HG02798 (cell line): ENCODE data around the gene FAM168A.

Source experiments
- ATAC-seq: cut with Tn5 transposase; IDR thresholded peaks from one replicate; pipeline ENCODE4 v1.9.1; 2021; ENCODE audit warnings: mild to moderate bottlenecking; ENCODE audit not compliant: unreplicated experiment, poor library complexity

Gene FAM168A

DNA sequence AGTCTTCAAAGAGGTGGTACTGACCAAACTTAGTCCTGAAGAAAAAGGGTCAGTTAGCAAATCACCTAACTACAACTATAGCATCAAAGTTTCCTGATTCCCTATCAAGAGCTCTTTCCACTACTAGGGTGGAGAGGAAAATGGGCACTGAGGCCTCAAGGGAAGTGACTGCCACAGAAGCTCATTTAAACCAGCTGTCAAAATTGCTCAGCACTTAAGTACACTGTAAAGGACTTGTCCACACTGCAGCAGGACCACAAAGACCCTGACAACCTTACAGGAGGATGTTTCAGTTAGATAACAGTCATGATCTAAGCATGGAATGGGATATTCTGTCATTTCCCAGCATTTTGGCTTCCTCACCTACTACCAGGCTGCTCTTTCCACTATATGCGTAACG is 33.0 kb downstream of the FAM168A start:
- no peak for ATAC-seq

DNA sequence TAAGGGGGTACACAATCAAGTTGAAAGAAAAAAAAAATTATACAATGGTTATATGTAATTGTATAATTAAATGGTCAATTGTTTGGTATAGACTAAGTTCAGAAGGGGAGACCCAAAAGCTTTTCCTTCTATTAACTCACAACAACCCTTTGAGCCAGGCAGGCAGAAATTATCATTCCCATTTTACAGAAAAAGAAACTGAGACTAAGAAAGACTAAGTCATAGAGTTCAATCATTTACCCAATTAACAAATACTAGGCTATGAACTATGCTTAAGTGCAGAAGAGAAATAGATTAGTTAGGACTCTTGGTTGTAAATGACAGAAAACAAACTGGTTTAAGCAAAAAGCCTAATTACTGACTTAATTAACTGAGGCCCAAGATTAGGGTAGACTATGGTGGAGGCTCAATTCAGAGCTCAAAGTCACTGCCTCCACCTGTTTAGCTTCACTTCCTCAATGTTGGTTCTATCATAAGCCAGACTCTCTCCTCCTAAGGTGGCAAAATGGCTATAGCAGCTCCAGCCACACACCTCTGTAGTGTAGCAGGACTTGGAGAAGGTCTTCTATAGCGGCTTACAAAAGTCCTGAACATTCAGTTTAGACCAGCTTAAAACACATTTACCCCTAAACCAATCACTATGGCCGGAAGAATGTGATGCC is 34.2 kb downstream of the FAM168A start:
- no peak for ATAC-seq

DNA sequence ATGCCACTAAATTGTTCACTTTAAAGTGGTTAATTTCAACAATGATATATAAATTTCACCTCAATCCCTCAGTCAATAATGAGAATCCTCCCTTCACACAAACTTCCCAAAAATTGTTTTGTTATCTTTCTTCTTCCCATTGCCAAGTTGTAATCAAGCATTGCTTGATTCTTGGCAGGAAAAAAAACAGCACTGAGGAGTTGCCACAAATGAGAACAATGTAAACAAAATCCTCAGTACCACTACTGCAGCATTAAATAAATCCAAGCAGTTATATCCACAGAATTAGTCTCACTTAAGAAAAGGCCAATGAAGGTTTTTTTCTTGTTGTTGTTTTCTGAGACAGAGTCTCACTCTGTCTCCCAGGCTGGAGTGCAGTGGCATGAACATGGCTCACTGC is 38.2 kb downstream of the FAM168A start:
- ATAC-seq, result no peak

DNA sequence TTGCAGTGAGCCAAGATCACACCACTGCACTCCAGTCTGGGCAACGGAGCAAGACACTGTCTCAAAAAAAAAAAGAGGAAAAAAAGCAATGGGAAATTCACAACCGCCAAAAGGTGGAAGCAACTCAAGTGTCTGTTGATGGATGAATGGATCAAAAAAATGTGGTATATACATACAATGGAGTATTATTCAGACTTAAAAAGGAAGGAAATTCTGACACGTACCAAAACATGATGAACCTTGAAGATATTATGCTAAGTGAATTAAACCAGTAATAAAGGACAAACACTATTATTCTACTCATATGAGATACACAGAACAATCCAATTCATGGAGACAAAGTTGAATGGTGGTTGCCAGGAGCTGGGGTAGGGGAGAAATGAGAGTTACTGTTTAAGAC is 40.9 kb downstream of the FAM168A start:
- no peak for ATAC-seq

- ATAC-seq, result no peak
Observed at GRCh38 chr11:73555615-73556014, 42.3 kb downstream of the FAM168A start.

DNA sequence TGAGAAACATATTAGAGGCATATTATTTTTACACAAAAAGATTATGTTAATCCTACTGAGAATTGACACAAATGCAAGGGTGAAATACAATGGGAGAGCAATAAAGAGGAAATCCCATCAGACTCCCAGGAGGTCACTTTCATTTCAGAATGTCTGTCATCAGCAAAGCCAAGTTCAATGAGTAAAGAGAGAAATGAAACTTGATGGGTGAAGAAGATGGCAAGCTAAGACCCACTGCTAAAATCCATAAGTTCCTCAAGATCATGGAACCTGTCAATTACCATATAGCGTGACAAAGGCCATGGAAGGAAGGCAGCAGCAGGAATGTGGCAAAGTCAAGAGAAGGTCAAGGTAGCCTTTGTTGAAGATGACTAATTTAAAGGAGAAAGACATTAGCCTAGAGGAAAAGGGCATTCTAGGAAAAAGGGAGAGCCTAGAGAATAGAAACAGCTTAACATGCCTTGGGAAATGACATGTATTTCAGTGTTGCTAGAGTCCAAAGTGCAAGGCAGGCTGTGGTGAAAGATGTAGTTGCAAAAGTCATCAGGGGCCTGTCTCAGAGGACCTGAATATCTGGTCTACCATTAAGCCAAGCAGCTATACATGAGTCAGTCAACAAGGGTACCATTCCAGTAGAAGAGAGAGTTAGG is 43.1 kb downstream of the FAM168A start:
- no peak for ATAC-seq

GRCh38 chr11:73553266-73553665 is 44.6 kb downstream of the FAM168A start:
- ATAC-seq, result no peak

- ATAC-seq, result no peak
Observed at GRCh38 chr11:73551677-73552076, 46.2 kb downstream of the FAM168A start.

DNA sequence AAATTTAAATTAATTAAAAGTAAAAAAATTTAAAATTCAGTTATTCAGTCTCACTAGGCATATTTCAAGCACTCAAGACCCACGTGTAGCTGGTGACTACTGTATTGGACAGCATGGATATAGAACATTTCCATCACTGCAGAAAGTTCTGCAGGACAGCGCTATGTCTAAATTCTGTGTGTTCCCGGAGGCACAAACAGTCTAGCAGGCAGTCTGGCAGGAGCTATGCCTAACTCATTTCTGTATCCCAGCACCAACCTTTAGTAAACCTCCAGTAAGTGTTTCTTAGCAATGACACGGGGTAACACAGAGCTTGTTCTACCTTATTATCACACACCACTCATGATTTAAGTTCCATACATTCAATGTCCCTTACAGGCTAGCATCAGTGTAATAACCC is 48.5 kb downstream of the FAM168A start:
- no peak for ATAC-seq

DNA sequence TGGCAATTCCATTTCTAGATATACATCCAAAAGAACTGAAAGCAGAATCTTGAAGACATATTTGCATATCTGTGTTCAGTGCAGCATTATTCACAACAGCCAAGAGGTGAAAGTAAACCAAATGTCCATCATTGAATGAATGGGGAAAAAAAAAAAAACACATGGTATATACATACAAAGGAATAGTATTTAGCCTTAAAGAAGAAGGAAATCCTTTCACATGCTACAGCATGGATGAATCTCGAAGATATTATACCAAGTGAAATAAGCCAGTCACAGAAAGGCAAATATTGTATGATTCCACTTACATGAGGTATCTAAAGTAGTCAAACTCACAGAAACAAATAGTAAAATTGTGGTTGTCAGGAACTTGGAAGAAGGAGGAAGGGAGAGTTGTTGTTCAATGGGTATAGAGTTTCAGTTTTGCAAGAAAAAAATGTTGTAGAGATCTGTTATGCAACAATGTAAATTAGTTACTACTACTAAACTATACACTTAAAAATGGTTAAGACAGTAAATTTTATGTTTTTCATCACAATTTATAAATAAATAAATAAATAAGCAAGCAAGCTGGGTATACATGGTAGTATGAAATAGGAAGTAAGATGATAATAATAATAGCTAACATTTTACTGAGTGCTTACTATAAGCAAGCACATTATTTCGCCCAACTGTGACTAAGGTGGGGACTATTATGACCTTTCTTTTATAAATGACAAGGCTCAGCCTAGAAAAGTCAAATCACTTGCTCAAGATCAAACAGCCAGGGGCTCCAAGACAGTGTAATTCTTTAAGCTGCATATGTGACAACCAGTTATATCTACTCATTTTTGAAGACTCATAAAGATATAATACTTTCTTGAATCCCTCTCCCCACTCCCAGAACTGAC is 50.0 kb downstream of the FAM168A start:
- no peak for ATAC-seq

GRCh38 chr11:73542175-73542574 is 55.7 kb downstream of the FAM168A start:
- ATAC-seq, result no peak

DNA sequence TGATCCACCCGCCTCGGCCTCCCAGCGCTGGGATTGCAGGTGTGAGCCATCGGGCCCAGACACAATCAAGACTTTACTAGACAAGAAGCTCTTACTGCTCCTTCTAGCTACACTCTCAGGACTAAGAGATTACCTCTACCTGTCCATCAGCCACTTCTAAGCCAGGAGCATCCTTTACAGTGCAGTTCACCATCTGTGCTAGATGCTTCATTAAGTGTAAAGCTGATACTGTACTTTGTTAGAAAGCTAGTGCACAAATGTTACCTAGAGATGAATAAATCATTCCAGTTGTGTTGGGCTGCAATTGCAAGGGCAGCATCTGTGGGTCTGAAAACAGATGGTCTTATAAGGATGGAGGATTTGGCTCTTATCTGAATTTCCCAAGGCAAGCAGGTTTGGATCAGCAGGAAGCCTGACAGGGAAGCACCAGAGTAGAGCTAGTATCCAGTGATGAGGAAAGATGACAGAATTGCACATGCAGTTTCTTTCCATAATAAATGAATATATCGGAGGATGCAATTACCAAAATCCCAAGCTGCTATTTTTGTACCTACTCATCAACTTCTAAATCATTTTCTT is 58.3 kb downstream of the FAM168A start:
- ATAC-seq, result no peak

- ATAC-seq, result peak; percentile 78
Observed at GRCh38 chr11:73538381-73538872, 59.5 kb downstream of the FAM168A start.

- no peak for ATAC-seq
Observed at GRCh38 chr11:73537969-73538368, 59.9 kb downstream of the FAM168A start.

GRCh38 chr11:73536961-73537360 is 61.0 kb downstream of the FAM168A start:
- ATAC-seq, result no peak

- no peak for ATAC-seq
Observed at GRCh38 chr11:73532310-73532709, 65.6 kb downstream of the FAM168A start.

DNA sequence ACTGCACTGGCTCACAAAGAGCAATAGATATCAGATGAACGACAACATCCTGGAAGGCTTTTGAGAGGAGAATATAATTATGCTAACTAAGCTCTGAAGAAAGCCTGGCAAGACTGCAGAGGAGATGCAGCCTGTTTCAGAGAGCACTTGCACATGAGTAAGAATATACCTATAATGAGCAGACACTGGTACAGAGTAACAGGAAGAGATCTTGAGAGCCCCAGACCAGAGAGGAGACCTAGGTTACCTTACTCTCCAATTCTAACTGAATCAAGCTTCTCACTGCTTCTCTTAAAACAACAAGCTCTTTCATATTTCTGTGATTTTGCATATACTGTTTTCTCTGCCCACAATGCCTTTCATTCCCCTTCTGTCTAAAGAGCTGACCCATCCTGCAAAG is 66.5 kb downstream of the FAM168A start:
- peak; percentile 39 for ATAC-seq

DNA sequence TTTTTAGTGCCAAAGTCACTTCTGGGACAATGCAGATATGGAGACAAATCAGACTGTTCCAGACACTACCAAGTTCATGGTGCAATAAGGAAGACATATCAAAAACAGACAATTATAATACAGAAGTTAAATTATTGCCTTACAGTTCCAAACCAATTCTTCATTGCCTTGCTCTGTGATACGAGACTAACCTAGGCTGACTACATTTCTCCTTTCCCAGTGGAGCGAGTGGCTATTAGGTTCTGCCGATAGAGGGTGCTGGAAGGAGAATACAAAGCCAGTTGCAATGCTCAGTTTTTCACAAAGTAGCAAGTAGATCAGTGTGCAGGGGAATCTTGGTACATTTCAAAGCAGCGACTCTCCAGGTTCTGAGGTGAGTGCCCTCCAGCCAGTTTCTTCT is 67.8 kb downstream of the FAM168A start:
- ATAC-seq, result no peak

DNA sequence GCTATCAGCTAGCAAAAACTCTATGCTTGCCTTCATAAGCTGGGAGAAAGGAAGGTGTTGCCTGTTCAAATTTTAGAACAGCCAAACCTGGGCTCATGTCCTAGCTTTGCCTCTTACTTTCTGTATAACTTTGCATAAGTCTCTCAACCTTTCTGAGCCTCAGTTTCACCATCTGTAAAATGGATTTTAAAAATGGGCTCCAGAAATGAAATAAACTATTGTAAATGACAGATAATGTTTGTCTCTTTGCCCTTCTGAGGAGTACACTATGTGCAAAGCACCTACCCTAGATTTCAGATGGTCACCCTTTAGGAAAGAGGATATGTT is 68.7 kb downstream of the FAM168A start:
- no peak for ATAC-seq

DNA sequence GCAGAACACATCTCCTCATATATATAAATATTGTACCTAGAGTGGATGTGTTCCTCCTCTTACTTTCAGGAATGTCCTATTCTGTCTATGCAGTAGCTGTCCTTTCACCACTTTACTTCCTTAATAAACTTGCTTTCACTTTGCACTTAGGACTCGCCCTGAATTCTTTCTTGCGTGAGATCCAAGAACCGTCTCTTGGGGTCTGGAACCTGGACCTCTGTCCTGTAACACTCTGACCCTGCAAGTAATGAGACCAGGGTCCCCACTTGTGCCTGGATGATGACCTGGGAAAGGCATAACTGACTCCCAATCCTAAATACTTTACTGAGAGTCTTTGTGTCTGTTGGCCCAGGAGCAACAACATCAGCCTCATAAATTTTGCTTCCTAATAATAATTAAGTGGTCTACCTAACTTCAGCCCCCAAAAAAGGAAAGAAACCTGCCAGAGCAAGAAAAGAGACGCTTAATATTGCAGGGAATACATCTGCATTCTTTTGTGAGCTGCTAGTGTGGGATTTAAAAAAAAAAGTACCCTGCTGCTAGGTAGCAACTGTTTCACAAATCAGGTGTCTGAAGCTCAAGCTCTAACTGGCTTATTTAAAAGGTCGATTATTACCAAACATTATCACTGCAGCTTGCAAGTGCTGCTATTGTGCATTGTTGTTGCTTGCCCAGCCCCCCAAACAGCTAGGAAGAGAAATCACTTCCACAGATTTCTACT is 69.3 kb downstream of the FAM168A start:
- no peak for ATAC-seq
